Progenitor cell of endocrine pancreas (in vitro differentiated cells): ENCODE measurements around the gene SLX4IP. TPM values are rescaled to one million over a fixed set of nuclear protein-coding genes. Genes with fewer than 3 reads are reported as not detected.

Source experiments
- DNase-seq: peaks from one replicate; pipeline ENCODE4 v3.0.0; 2021; ENCODE audit warnings: low spot score; ENCODE audit not compliant: unreplicated experiment
- H3K27ac Mint-ChIP-seq: 2 replicates; pipeline ENCODE4 v1.8.0; 2021; ENCODE audit warnings: mild to moderate bottlenecking, moderate library complexity, mixed read lengths
- H3K27me3 Mint-ChIP-seq: 2 replicates; pipeline ENCODE4 v1.8.0; 2021; ENCODE audit warnings: mixed read lengths
- H3K36me3 Mint-ChIP-seq: 2 replicates; pipeline ENCODE4 v1.8.0; 2022; ENCODE audit warnings: mixed read lengths; ENCODE audit not compliant: insufficient read depth
- H3K4me1 Mint-ChIP-seq: 2 replicates; pipeline ENCODE4 v1.8.0; 2021; ENCODE audit warnings: low read depth, mixed read lengths
- H3K4me3 Mint-ChIP-seq: 2 replicates; pipeline ENCODE4 v1.8.0; 2021; ENCODE audit warnings: low read depth, mild to moderate bottlenecking, moderate library complexity, mixed read lengths
- H3K9me3 Mint-ChIP-seq: 2 replicates; pipeline ENCODE4 v1.8.0; 2021; ENCODE audit warnings: low read depth, mixed read lengths
- CTCF ChIP-seq: fragments of 200-600 bp; sonication (generic); IDR thresholded peaks from one replicate; pipeline ENCODE4 v1.5.0; 2021; ENCODE audit warnings: antibody characterized with exemption, mild to moderate bottlenecking; ENCODE audit not compliant: unreplicated experiment
- total RNA-seq: library from RNA; stranded (reverse); gene quantifications from 2 replicates; pipeline ENCODE4 v1.2.1, GENCODE V29; 2021

SLX4IP gene
- total RNA-seq, 1 donor from 2014 or later: 12.0 TPM

GRCh38 chr20:10467681-10468339, 32.7 kb downstream of the SLX4IP start:
- Mint-ChIP-seq H3K36me3 (peaks cover 14% of the 10 kb centered on the region), H3K27ac (peak overlapping the region; percentile 53), H3K27me3 (no peaks in the 10 kb centered on the region), H3K9me3 (peaks cover 10% of the 10 kb centered on the region), H3K4me3 (no peak overlapping the region), H3K4me1 (peaks cover 29% of the 10 kb centered on the region)
- no peak for TF ChIP-seq CTCF
- DNase-seq: no peak

- Mint-ChIP-seq H3K4me3 (no peak overlapping the region), H3K27ac (peak overlapping the region; percentile 53), H3K27me3 (no peaks in the 10 kb centered on the region), H3K4me1 (peaks cover 29% of the 10 kb centered on the region), H3K36me3 (peaks cover 10% of the 10 kb centered on the region), H3K9me3 (peaks cover 6% of the 10 kb centered on the region)
- DNase-seq: no peak
- no peak for TF ChIP-seq CTCF
These were observed 33.3 kb downstream of the SLX4IP start for GRCh38 chr20:10468340-10468845.

GRCh38 chr20:10469056-10469455, 34.0 kb downstream of the SLX4IP start:
- peaks cover 29% of the 10 kb centered on the region for H3K4me1 Mint-ChIP-seq
- H3K9me3 Mint-ChIP-seq: no peaks in the 10 kb centered on the region
- DNase-seq: no peak
- peaks cover 4% of the 10 kb centered on the region for H3K36me3 Mint-ChIP-seq
- no peak overlapping the region for H3K27ac Mint-ChIP-seq
- no peaks in the 10 kb centered on the region for H3K27me3 Mint-ChIP-seq
- TF ChIP-seq CTCF: no peak
- no peak overlapping the region for H3K4me3 Mint-ChIP-seq

GRCh38 chr20:10469599-10469998, 34.5 kb downstream of the SLX4IP start:
- no peak overlapping the region for H3K4me3 Mint-ChIP-seq
- H3K9me3 Mint-ChIP-seq: no peaks in the 10 kb centered on the region
- DNase-seq: no peak
- H3K27ac Mint-ChIP-seq: no peak overlapping the region
- TF ChIP-seq CTCF: peak; percentile 55
- H3K27me3 Mint-ChIP-seq: no peaks in the 10 kb centered on the region
- H3K36me3 Mint-ChIP-seq: peaks cover 4% of the 10 kb centered on the region
- H3K4me1 Mint-ChIP-seq: peaks cover 29% of the 10 kb centered on the region

GRCh38 chr20:10470276-10470675, 35.2 kb downstream of the SLX4IP start:
- Mint-ChIP-seq H3K4me1 (peaks cover 29% of the 10 kb centered on the region), H3K4me3 (no peak overlapping the region), H3K36me3 (peaks cover 1% of the 10 kb centered on the region), H3K27ac (peak overlapping the region; percentile 38), H3K9me3 (no peaks in the 10 kb centered on the region), H3K27me3 (no peaks in the 10 kb centered on the region)
- no peak for TF ChIP-seq CTCF
- no peak for DNase-seq
